Osteoblast (primary cell): ENCODE measurements around the gene REV3L. TPM values are rescaled to one million over a fixed set of nuclear protein-coding genes. Genes with fewer than 3 reads are reported as not detected.

Source experiments
- DNase-seq: peaks from one replicate; pipeline ENCODE4 v3.0.0; 2011; ENCODE audit warnings: low spot score, mixed read lengths; ENCODE audit not compliant: insufficient read length; ENCODE audit errors: missing footprints
- H2AFZ ChIP-seq: 2 replicates; pipeline ENCODE4 v1.6.0; 2011; ENCODE audit warnings: mild to moderate bottlenecking, low read length
- H3K27ac ChIP-seq: 2 replicates; pipeline ENCODE4 v1.5.1; 2011; ENCODE audit warnings: mild to moderate bottlenecking, low read depth, low read length, moderate library complexity
- H3K27me3 ChIP-seq: 2 replicates; pipeline ENCODE4 v1.6.0; 2012; ENCODE audit warnings: mild to moderate bottlenecking, control low read depth, inconsistent platforms, low read length, moderate library complexity; ENCODE audit not compliant: insufficient read depth
- H3K36me3 ChIP-seq: 2 replicates; pipeline ENCODE4 v1.5.1; 2011; ENCODE audit warnings: mild to moderate bottlenecking, low read length, control low read depth, moderate library complexity; ENCODE audit not compliant: insufficient read depth
- H3K4me1 ChIP-seq: 2 replicates; pipeline ENCODE4 v1.5.1; 2011; ENCODE audit warnings: mild to moderate bottlenecking, low read length, control low read depth, moderate library complexity; ENCODE audit not compliant: insufficient read depth
- H3K4me2 ChIP-seq: 2 replicates; pipeline ENCODE4 v1.6.0; 2011; ENCODE audit warnings: mild to moderate bottlenecking, low read length; ENCODE audit not compliant: insufficient read depth
- H3K4me3 ChIP-seq: fragments of 200-600 bp; sonication (generic); 3 replicates; pipeline ENCODE4 v1.5.1; 2012; ENCODE audit warnings: mild to moderate bottlenecking, low read length, inconsistent platforms; ENCODE audit not compliant: insufficient read depth
- H3K79me2 ChIP-seq: 2 replicates; pipeline ENCODE4 v1.6.0; 2012; ENCODE audit warnings: mild to moderate bottlenecking, low read length, control low read depth, inconsistent platforms; ENCODE audit not compliant: insufficient read depth
- H3K9me3 ChIP-seq: 2 replicates; pipeline ENCODE4 v1.5.1; 2011; ENCODE audit warnings: low read depth, low read length, control low read depth
- H4K20me1 ChIP-seq: 2 replicates; pipeline ENCODE4 v1.6.0; 2012; ENCODE audit warnings: mild to moderate bottlenecking, low read length, control low read depth; ENCODE audit not compliant: insufficient read depth
- CTCF ChIP-seq: IDR thresholded peaks from 2 replicates; pipeline ENCODE4 v1.5.1; 2011; ENCODE audit warnings: mild to moderate bottlenecking, low read depth, low read length, moderate library complexity; ENCODE audit errors: extremely low read depth
- total RNA-seq: library from RNA; depleted of rRNA; stranded (reverse); fragments of >200 nt; gene quantifications from 2 replicates; pipeline ENCODE4 v1.2.3, GENCODE V29; 2012

Gene REV3L
- total RNA-seq, 1 donor: 42.0 TPM

- H4K20me1 ChIP-seq: peaks cover 11% of the 10 kb centered on the region
- TF ChIP-seq CTCF: no peak
- peaks cover 33% of the 10 kb centered on the region for H3K4me1 ChIP-seq
- no peak for DNase-seq
- H3K4me3 ChIP-seq: no peak overlapping the region
- peaks cover 3% of the 10 kb centered on the region for H3K36me3 ChIP-seq
- H2AFZ ChIP-seq: no peak overlapping the region
- H3K4me2 ChIP-seq: peak overlapping the region; percentile 19
- no peaks in the 10 kb centered on the region for H3K9me3 ChIP-seq
- H3K27me3 ChIP-seq: no peaks in the 10 kb centered on the region
- H3K27ac ChIP-seq: no peak overlapping the region
- peaks cover 76% of the 10 kb centered on the region for H3K79me2 ChIP-seq
Measured at GRCh38 chr6:111418971-111419693, 63.9 kb downstream of the REV3L start.

GRCh38 chr6:111417946-111418345 lies 65.1 kb downstream of the REV3L start:
- H3K4me3 ChIP-seq: no peak overlapping the region
- no peak overlapping the region for H3K27ac ChIP-seq
- no peaks in the 10 kb centered on the region for H3K27me3 ChIP-seq
- H4K20me1 ChIP-seq: peaks cover 8% of the 10 kb centered on the region
- no peaks in the 10 kb centered on the region for H3K9me3 ChIP-seq
- H3K4me2 ChIP-seq: no peak overlapping the region
- H2AFZ ChIP-seq: no peak overlapping the region
- H3K4me1 ChIP-seq: peaks cover 21% of the 10 kb centered on the region
- no peak for DNase-seq
- peaks cover 64% of the 10 kb centered on the region for H3K79me2 ChIP-seq
- TF ChIP-seq CTCF: no peak
- H3K36me3 ChIP-seq: peaks cover 3% of the 10 kb centered on the region

GRCh38 chr6:111417181-111417585 lies 65.8 kb downstream of the REV3L start:
- Histone ChIP-seq H3K4me1 (peaks cover 19% of the 10 kb centered on the region), H3K4me3 (no peak overlapping the region), H3K79me2 (peaks cover 61% of the 10 kb centered on the region), H3K27ac (no peak overlapping the region), H3K4me2 (peak overlapping the region; percentile 19), H4K20me1 (peaks cover 8% of the 10 kb centered on the region), H3K9me3 (no peaks in the 10 kb centered on the region), H3K36me3 (peaks cover 3% of the 10 kb centered on the region), H2AFZ (peak overlapping the region; percentile 11), H3K27me3 (no peaks in the 10 kb centered on the region)
- no peak for TF ChIP-seq CTCF
- no peak for DNase-seq

- Histone ChIP-seq H3K4me3 (no peak overlapping the region), H3K9me3 (no peaks in the 10 kb centered on the region), H3K36me3 (peaks cover 3% of the 10 kb centered on the region), H2AFZ (no peak overlapping the region), H3K27me3 (no peaks in the 10 kb centered on the region), H3K79me2 (peaks cover 54% of the 10 kb centered on the region), H3K4me1 (peaks cover 19% of the 10 kb centered on the region), H3K4me2 (no peak overlapping the region), H4K20me1 (peaks cover 8% of the 10 kb centered on the region), H3K27ac (no peak overlapping the region)
- no peak for TF ChIP-seq CTCF
- no peak for DNase-seq
Measured at GRCh38 chr6:111416529-111416928, 66.5 kb downstream of the REV3L start.
